ENCODE data around the gene SMYD2.

DNA sequence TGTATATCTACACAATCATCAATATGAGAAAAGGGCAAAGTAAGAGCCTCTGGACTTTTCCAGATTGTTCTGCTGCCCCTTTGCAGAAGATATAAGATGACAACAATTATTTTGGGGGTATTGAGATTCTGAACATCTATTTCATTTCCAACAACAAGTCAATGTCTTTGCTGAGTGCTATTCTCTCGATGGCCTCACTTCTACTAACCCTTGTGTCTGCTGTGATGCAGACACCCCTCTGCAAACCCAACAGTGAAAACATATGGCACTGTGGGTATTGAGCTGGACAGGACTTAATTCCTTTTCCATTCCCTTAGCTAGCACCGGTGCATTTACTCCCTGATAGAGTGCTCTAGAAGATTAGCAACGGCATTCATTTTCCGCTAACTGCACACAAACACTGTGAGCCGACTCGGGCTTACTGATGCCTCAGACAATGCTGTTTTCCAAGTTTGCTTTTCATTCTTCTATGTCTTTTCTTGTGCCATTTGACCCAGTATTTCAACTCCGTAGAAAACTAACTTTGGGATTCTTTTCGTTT, 33.4 kb upstream of the SMYD2 start:
- TF ChIP-seq, protein P1, sequence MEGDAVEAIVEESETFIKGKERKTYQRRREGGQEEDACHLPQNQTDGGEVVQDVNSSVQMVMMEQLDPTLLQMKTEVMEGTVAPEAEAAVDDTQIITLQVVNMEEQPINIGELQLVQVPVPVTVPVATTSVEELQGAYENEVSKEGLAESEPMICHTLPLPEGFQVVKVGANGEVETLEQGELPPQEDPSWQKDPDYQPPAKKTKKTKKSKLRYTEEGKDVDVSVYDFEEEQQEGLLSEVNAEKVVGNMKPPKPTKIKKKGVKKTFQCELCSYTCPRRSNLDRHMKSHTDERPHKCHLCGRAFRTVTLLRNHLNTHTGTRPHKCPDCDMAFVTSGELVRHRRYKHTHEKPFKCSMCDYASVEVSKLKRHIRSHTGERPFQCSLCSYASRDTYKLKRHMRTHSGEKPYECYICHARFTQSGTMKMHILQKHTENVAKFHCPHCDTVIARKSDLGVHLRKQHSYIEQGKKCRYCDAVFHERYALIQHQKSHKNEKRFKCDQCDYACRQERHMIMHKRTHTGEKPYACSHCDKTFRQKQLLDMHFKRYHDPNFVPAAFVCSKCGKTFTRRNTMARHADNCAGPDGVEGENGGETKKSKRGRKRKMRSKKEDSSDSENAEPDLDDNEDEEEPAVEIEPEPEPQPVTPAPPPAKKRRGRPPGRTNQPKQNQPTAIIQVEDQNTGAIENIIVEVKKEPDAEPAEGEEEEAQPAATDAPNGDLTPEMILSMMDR (IDR thresholded peaks at IDR 0.05): no peak
- no peak for TF ChIP-seq POLR2A (IDR thresholded peaks at IDR 0.05)
- no peak for TF ChIP-seq EP300 (IDR thresholded peaks at IDR 0.05)

Data from stomach (tissue), 4 donors.